ENCODE data around the gene SORCS2.

Gene SORCS2

GRCh38 chr4:7771056-7771455, 578.7 kb downstream of the SORCS2 start:
- ChIA-PET CTCF (interaction anchor here (0.7 to 3.9 kb wide), 8 partner anchors 9 to 460 kb away, joined by 3 to 39 read pairs (median 4); no protein-coding TSS in a partner anchor), POLR2A (no interaction called here)
- Histone ChIP-seq H3K9me3 (ENCODE audit: control insufficient read depth, insufficient read depth, low read depth, low read length) (no peaks in the 10 kb centered on the region), H3K36me3 (ENCODE audit: control insufficient read depth in 2 of 2, insufficient read depth in 1 of 2, low read length in 2 of 2) (peaks cover 0 to 31% of the 10 kb centered on the region in 2 experiments; a peak in 1 of 3 replicates), H3K27ac (ENCODE audit: extremely low read depth, low read depth, low read length) (no peak overlapping the region), H3K4me1 (ENCODE audit: control insufficient read depth, insufficient read depth, low read length) (no peaks in the 10 kb centered on the region), H3K4me3 (ENCODE audit: low read depth, low read length) (no peak overlapping the region)
- no peak for TF ChIP-seq ZNF169 (tag by site-specific recombination; IDR thresholded peaks at IDR 0.05)
- no peak for TF ChIP-seq ZNF843 (tag by site-specific recombination; IDR thresholded peaks at IDR 0.05)
- no peak for TF ChIP-seq ZSCAN18 (tag by site-specific recombination; IDR thresholded peaks at IDR 0.05)
- TF ChIP-seq SETDB1 (IDR thresholded peaks at IDR 0.05; ENCODE audit: insufficient read length, low read length) = no peak

GRCh38 chr4:7771541-7772507, 579.5 kb downstream of the SORCS2 start:
- H3K9me3 ChIP-seq (ENCODE audit: control insufficient read depth, insufficient read depth, low read depth, low read length) = no peaks in the 10 kb centered on the region
- no peak overlapping the region for H3K4me3 ChIP-seq (ENCODE audit: low read depth, low read length)
- ChIA-PET POLR2A (no interaction called here), CTCF (interaction anchor here (1.1 to 1.5 kb wide), 2 partner anchors 10 to 14 kb away, joined by 3 to 7 read pairs; no protein-coding TSS in a partner anchor)
- H3K36me3 ChIP-seq (ENCODE audit: control insufficient read depth in 2 of 2, insufficient read depth in 1 of 2, low read length in 2 of 2) = peaks cover 0 to 31% of the 10 kb centered on the region in 2 experiments; a peak in 1 of 3 replicates
- TF ChIP-seq ZIC2 (tag by site-specific recombination; IDR thresholded peaks at IDR 0.05) (peak; percentile 36; the same call in 1 of the 2 replicates), ZNF76 (tag by site-specific recombination; IDR thresholded peaks at IDR 0.05; ENCODE audit: borderline replicate concordance, low read depth) (no peak)
- no peak overlapping the region for H3K27ac ChIP-seq (ENCODE audit: extremely low read depth, low read depth, low read length)
- no peaks in the 10 kb centered on the region for H3K4me1 ChIP-seq (ENCODE audit: control insufficient read depth, insufficient read depth, low read length)

GRCh38 chr4:7772711-7773385, 580.5 kb downstream of the SORCS2 start:
- no peaks in the 10 kb centered on the region for H3K4me1 ChIP-seq (ENCODE audit: control insufficient read depth, insufficient read depth, low read length)
- ChIA-PET CTCF (interaction anchor here (0.7 to 0.8 kb wide), 2 partner anchors 11 to 562 kb away, joined by 3 to 4 read pairs; no protein-coding TSS in a partner anchor), POLR2A (no interaction called here)
- peaks cover 0 to 36% of the 10 kb centered on the region in 2 experiments; a peak in 1 of 3 replicates for H3K36me3 ChIP-seq (ENCODE audit: control insufficient read depth in 2 of 2, insufficient read depth in 1 of 2, low read length in 2 of 2)
- H3K4me3 ChIP-seq (ENCODE audit: low read depth, low read length) = no peak overlapping the region
- no peaks in the 10 kb centered on the region for H3K9me3 ChIP-seq (ENCODE audit: control insufficient read depth, insufficient read depth, low read depth, low read length)
- no peak overlapping the region for H3K27ac ChIP-seq (ENCODE audit: extremely low read depth, low read depth, low read length)
- no peak for TF ChIP-seq ZNF202 (tag by site-specific recombination; IDR thresholded peaks at IDR 0.05; ENCODE audit: borderline replicate concordance)
- TF ChIP-seq ZXDB (tag by site-specific recombination; IDR thresholded peaks at IDR 0.05) = no peak
- TF ChIP-seq SCRT2 (tag by site-specific recombination; IDR thresholded peaks at IDR 0.05) = no peak
- no peak for TF ChIP-seq ZNF830 (tag by site-specific recombination; IDR thresholded peaks at IDR 0.05; ENCODE audit: low read depth)
- TF ChIP-seq ZNF596 (tag by site-specific recombination; IDR thresholded peaks at IDR 0.05) = no peak
- TF ChIP-seq ZNF768 (tag by site-specific recombination; IDR thresholded peaks at IDR 0.05) = no peak
- no peak for TF ChIP-seq ZNF555 (tag by site-specific recombination; conservative IDR thresholded peaks at IDR 0.05)
- TF ChIP-seq AEBP2 (tag by site-specific recombination; IDR thresholded peaks at IDR 0.05; ENCODE audit: borderline replicate concordance) = no peak
- no peak for TF ChIP-seq GLIS1 (tag by site-specific recombination; IDR thresholded peaks at IDR 0.05)
- no peak for TF ChIP-seq BCL11B (tag by site-specific recombination; IDR thresholded peaks at IDR 0.05; ENCODE audit: low read depth)
- TF ChIP-seq PRDM2 (tag by site-specific recombination; IDR thresholded peaks at IDR 0.05; ENCODE audit: borderline replicate concordance) = no peak
- no peak for TF ChIP-seq ZNF623 (tag by site-specific recombination; IDR thresholded peaks at IDR 0.05)

Measured in HEK293 (cell line).